Fibroblast of the conjunctiva (primary cell): Measurements from ENCODE around the gene GDPD4.
A peak's percentile ranks its signal among the peaks of the same experiment; 100 is the strongest.

Source experiments
- DNase-seq: peaks from one replicate; pipeline ENCODE4 v3.0.0-alpha.2; 2010; ENCODE audit warnings: low read depth

The GDPD4 gene

GRCh38 chr11:77244277-77245027, 57.0 kb downstream of the GDPD4 start:
- peak; percentile 41 for DNase-seq

GRCh38 chr11:77236901-77237300, 64.6 kb downstream of the GDPD4 start:
- DNase-seq: no peak

- DNase-seq: no peak
These were observed 68.5 kb downstream of the GDPD4 start for GRCh38 chr11:77233011-77233410.

- DNase-seq: no peak
These were observed 69.2 kb downstream of the GDPD4 start for GRCh38 chr11:77232242-77232641.

GRCh38 chr11:77231800-77232199, 69.7 kb downstream of the GDPD4 start:
- no peak for DNase-seq

GRCh38 chr11:77230878-77231605, 70.4 kb downstream of the GDPD4 start:
- no peak for DNase-seq

- no peak for DNase-seq
These were observed 77.7 kb downstream of the GDPD4 start for GRCh38 chr11:77223797-77224196.

GRCh38 chr11:77217156-77217555, 84.3 kb downstream of the GDPD4 start:
- no peak for DNase-seq

GRCh38 chr11:77215106-77215505, 86.4 kb downstream of the GDPD4 start:
- DNase-seq: no peak

GRCh38 chr11:77214557-77214956, 86.9 kb downstream of the GDPD4 start:
- no peak for DNase-seq

GRCh38 chr11:77213589-77214428, 87.7 kb downstream of the GDPD4 start:
- DNase-seq: no peak

GRCh38 chr11:77213029-77213579, 88.4 kb downstream of the GDPD4 start:
- no peak for DNase-seq

GRCh38 chr11:77212314-77213007, 89.0 kb downstream of the GDPD4 start:
- DNase-seq: no peak

GRCh38 chr11:77211594-77212251, 89.8 kb downstream of the GDPD4 start:
- DNase-seq: no peak

- no peak for DNase-seq
These were observed 90.4 kb downstream of the GDPD4 start for GRCh38 chr11:77211040-77211451.

GRCh38 chr11:77209663-77210062, 91.8 kb downstream of the GDPD4 start:
- no peak for DNase-seq

GRCh38 chr11:77208535-77208934, 93.0 kb downstream of the GDPD4 start:
- no peak for DNase-seq

- no peak for DNase-seq
These were observed 93.7 kb downstream of the GDPD4 start for GRCh38 chr11:77207618-77208313.

- DNase-seq: no peak
These were observed 94.4 kb downstream of the GDPD4 start for GRCh38 chr11:77207019-77207485.

- no peak for DNase-seq
These were observed 95.0 kb downstream of the GDPD4 start for GRCh38 chr11:77206264-77207018.
